ENCODE data around the gene C16orf54.
"Not testable (repeated sequence)": the region's sequence is repeated elsewhere in the genome, so short reads cannot be mapped to it uniquely, and the experiment has no call there.

C16orf54 gene

DNA sequence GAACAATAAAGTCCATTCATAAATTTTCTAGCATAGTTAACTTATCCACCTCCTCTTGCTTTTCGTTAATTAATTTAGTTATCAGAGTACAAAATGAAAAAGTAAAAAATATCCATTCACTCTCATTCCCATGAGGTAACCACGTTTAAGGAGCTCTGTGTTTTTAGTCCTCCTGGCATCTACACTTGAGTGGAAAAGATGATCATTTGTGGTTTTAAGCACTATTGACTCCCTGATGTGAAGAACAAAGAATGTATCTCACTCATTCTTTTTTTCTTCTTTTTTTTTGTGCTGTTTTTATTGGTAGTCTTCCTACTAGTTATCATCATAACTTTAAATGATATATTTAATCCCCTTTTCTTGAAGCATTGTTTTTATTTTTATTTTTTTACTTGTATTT is 40.8 kb downstream of the C16orf54 start:
- no peak for DNase-seq

DNA sequence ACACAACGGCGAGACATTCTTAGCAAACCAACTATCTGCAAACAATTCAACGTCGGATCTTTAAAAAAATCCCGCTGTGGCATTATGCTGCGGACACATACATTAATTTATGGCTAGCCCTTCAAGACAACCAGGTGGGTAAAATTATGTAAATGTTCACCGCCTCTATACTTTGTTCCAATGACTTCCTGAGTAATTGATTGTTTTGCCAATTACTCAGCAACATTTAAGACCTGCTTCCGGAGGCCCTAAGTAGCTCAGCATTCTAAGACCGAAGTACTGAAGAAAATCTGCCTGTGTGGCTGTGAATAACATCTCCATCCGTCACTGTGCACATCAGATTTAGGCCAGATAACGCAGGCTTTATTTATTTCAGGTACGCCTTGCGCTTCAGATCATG is 43.5 kb downstream of the C16orf54 start:
- no peak for DNase-seq

DNA sequence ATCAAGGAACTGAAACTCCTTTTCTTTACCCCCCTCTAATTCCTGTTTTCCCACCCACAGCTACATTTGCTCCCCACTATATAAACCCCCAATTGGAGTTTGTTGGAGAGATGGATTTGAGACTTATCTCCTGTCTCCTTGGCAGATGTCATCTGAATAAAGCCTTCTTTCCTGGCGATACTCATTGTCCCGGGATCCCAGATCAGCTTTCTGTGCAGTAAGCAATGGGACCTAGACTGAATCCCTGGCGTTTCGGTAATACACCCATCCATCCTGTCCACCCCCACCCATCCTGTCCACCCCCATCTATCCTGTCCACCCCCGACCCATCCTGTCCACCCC is 44.6 kb downstream of the C16orf54 start:
- no peak for DNase-seq

- DNase-seq, result no peak
Measured at GRCh38 chr16:29700253-29700987, 45.4 kb downstream of the C16orf54 start.

DNA sequence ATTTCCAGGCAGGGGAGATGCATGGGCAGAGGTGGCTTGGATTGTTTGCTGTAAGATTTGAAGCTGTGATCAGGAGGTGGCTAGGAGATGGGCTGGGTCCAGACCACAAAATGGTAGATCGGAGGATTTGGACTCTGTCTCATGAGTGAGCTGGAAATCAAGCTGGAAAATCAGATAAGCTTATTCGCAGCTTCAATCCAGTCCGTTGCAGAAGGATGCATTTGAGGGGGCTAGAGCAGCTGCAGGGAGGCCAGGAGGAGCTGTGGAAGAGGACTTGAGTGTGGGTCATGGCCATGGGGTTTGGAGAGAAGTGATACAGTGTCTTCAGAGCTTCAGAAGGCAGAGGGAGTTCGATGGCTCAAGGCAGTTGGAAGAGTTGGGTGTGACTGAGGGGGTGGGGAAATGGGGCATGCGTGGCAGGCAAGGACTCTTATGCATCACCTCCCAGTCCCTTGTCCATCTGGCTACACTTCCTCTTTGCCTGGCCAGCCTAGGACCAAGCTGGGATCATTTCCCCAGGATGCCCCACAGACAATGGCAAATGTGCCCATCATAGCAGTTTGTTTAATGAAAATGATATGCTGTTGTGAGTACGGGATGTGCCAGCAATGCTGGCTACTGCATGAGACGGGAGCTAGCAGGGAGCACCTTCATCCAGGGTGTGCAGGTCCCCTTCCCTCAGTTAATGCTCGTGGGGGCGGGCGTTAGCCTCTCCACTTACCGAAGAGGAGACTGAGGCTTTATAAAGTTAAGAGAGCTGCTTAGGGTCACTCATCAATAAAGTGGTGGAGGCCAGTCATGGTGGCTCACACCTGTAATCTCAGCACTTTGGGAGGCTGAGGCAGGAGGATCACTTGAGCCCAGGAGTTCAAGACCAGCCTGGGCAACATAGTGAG is 46.2 kb downstream of the C16orf54 start:
- DNase-seq, result no peak

- no peak for DNase-seq
Measured at GRCh38 chr16:29698484-29699323, 47.1 kb downstream of the C16orf54 start.

- no peak for DNase-seq
Measured at GRCh38 chr16:29698042-29698441, 47.7 kb downstream of the C16orf54 start.

GRCh38 chr16:29697391-29697790 is 48.4 kb downstream of the C16orf54 start:
- DNase-seq, result no peak

GRCh38 chr16:29696881-29697331 is 48.9 kb downstream of the C16orf54 start:
- DNase-seq, result no peak

- not testable (repeated sequence) for DNase-seq
Measured at GRCh38 chr16:29695675-29696074, 50.1 kb downstream of the C16orf54 start.

GRCh38 chr16:29694384-29695195 is 51.2 kb downstream of the C16orf54 start:
- no peak for DNase-seq

GRCh38 chr16:29692606-29693005 is 53.2 kb downstream of the C16orf54 start:
- DNase-seq, result not testable (repeated sequence)
